Activated CD4-positive, alpha-beta memory T cell treated with anti-CD3 and anti-CD28 coated beads for 36 hours (primary cell): Measurements from ENCODE around the gene NDRG4. TPM values are rescaled to one million over a fixed set of nuclear protein-coding genes. Genes with fewer than 3 reads are reported as not detected.

ENCODE experiments used
- CTCF ChIA-PET: fragments of 350-600 bp; sonication (Branson Sonifier 250); formaldehyde crosslinking; loops from one replicate; lab custom pipeline; 2021; ENCODE audit warnings: antibody characterized with exemption, inconsistent platforms; lab: Charles Lee
- POLR2A ChIA-PET: fragments of 350-600 bp; sonication (Branson Sonifier 250); formaldehyde crosslinking; loops from one replicate; lab custom pipeline; 2021; ENCODE audit warnings: antibody characterized with exemption; lab: Charles Lee
- DNase-seq: peaks from one replicate; pipeline ENCODE4 v3.0.0-alpha.2; 2020
- H3K27ac Mint-ChIP-seq: one replicate; pipeline ENCODE4 v1.8.0; 2021; ENCODE audit warnings: mixed read lengths
- H3K27me3 Mint-ChIP-seq: one replicate; pipeline ENCODE4 v1.8.0; 2021; ENCODE audit warnings: mixed read lengths
- H3K36me3 Mint-ChIP-seq: one replicate; pipeline ENCODE4 v1.8.0; 2021; ENCODE audit warnings: mixed read lengths
- H3K4me1 Mint-ChIP-seq: one replicate; pipeline ENCODE4 v1.8.0; 2021; ENCODE audit warnings: low read depth, mixed read lengths
- H3K4me3 Mint-ChIP-seq: one replicate; pipeline ENCODE4 v1.8.0; 2021; ENCODE audit warnings: mild to moderate bottlenecking, mixed read lengths
- H3K9me3 Mint-ChIP-seq: one replicate; pipeline ENCODE4 v1.8.0; 2021; ENCODE audit warnings: mixed read lengths
- intact Hi-C: fragments of 100-400 bp; cut with micrococcal nuclease; formaldehyde crosslinking; loops from one replicate; pipeline ENCODE4 v1.15.1; 2023
- total RNA-seq, 2 experiments: library from RNA; stranded (reverse); gene quantifications; one replicate each; pipeline ENCODE4 v1.2.3, GENCODE V29; 2021

The NDRG4 gene
- total RNA-seq, 2 experiments from 2014 or later = 1.3 to 1.6 TPM

GRCh38 chr16:58471209-58471975 lies 28.6 kb upstream of the NDRG4 start:
- no peaks in the 10 kb centered on the region for H3K36me3 Mint-ChIP-seq
- intact Hi-C loops = no loop called here
- CTCF ChIA-PET = interaction anchor here (2.1 to 2.5 kb wide), 2 partner anchors 16 to 134 kb away, joined by 5 to 7 read pairs; no protein-coding TSS in a partner anchor
- H3K4me3 Mint-ChIP-seq = no peak overlapping the region
- no peak for DNase-seq
- H3K4me1 Mint-ChIP-seq = no peaks in the 10 kb centered on the region
- no peak overlapping the region for H3K27ac Mint-ChIP-seq
- peaks cover 30% of the 10 kb centered on the region for H3K27me3 Mint-ChIP-seq
- no peaks in the 10 kb centered on the region for H3K9me3 Mint-ChIP-seq
- POLR2A ChIA-PET = no interaction called here

DNA sequence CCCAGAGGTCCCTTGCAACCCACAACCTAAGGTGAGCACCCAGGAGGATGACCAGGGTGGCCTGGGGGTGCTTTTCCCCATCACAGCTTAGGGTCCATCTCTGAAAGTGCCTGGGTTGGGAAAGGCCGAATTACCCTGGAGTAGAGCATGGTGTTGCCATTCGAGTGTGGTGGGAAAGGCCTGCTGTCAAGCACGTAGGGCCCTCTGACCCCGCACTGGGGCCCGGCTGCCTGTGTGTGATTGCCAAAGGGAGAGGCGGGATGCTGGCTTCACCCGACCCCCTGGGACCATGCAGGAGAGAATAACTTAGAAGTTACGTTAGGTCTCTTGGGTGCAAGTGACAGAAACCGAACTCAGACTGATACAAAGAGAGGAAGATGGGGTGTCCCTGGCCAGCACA lies 27.7 kb upstream of the NDRG4 start:
- intact Hi-C loops = no loop called here
- Mint-ChIP-seq H3K27me3 (peaks cover 24% of the 10 kb centered on the region), H3K4me3 (no peak overlapping the region), H3K4me1 (no peaks in the 10 kb centered on the region), H3K9me3 (no peaks in the 10 kb centered on the region), H3K36me3 (no peaks in the 10 kb centered on the region), H3K27ac (no peak overlapping the region)
- POLR2A ChIA-PET = no interaction called here
- CTCF ChIA-PET = interaction anchor here (2.5 kb wide), 1 partner anchor 135 kb away, joined by 7 read pairs; no protein-coding TSS in a partner anchor
- DNase-seq = no peak

DNA sequence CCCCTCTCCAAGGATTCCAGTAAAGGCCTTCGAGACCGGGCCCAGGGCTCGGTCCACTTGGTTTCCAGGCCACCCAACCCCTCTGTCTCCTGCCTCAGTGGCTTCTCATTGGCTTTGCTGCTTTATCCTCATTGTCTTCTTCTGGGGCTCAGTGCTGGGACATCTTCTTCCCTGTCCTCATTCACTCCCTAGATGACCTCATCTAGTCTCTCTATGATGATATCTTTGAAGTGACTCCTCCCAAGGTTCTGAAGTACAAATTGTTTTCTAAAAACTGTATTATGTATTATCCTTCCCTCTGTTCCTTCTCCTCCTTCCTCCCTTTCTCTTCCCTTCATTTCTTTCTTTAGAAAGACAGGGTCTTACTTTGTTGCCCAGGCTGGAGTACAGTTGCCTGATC lies 27.1 kb upstream of the NDRG4 start:
- no peak overlapping the region for H3K4me3 Mint-ChIP-seq
- no peak overlapping the region for H3K27ac Mint-ChIP-seq
- no peak for DNase-seq
- no peaks in the 10 kb centered on the region for H3K36me3 Mint-ChIP-seq
- no peaks in the 10 kb centered on the region for H3K9me3 Mint-ChIP-seq
- H3K27me3 Mint-ChIP-seq = peaks cover 19% of the 10 kb centered on the region
- CTCF ChIA-PET = interaction anchor here (1.3 to 1.9 kb wide), 2 partner anchors 15 to 137 kb away, joined by 4 to 10 read pairs; no protein-coding TSS in a partner anchor
- POLR2A ChIA-PET = interaction anchor here (1.2 kb wide), 1 partner anchor 13 kb away, joined by 5 read pairs; no protein-coding TSS in a partner anchor
- H3K4me1 Mint-ChIP-seq = no peaks in the 10 kb centered on the region
- intact Hi-C loops = no loop called here

- DNase-seq = no peak
- Mint-ChIP-seq H3K27ac (no peak overlapping the region), H3K4me1 (no peaks in the 10 kb centered on the region), H3K27me3 (peaks cover 7% of the 10 kb centered on the region), H3K36me3 (no peaks in the 10 kb centered on the region), H3K4me3 (no peak overlapping the region), H3K9me3 (no peaks in the 10 kb centered on the region)
- ChIA-PET POLR2A (no interaction called here), CTCF (interaction anchor here (1.0 to 2.9 kb wide), 3 partner anchors 10 to 138 kb away, joined by 3 to 14 read pairs (median 10); no protein-coding TSS in a partner anchor)
- intact Hi-C loops = no loop called here
Measured at GRCh38 chr16:58474296-58474695, 25.6 kb upstream of the NDRG4 start.

DNA sequence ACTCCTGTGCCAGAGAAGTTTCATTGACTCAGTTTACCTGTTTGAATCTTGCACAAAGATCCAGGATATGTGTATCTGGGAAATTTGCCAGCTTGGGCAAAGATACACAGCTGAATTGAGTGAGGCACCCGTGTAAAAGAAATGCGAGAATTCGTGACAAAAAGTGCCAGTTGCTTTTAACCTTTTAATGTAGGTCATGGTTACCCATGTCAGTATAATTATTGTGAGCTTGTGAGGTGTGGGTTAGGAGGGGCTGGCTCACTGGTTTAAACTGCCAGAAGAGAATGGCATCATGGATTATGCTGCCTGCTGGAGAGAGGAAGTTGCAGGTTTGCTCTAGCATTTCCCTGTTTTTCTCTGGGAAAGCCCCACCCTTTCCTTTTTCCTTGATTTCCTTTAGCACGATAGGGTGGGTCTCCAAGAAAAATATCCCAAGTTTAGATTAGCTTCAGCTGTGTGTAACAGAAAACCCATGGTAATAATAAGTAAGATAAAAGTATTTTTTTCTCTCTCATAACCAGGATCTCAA lies 24.8 kb upstream of the NDRG4 start:
- Mint-ChIP-seq H3K4me3 (no peak overlapping the region), H3K9me3 (no peaks in the 10 kb centered on the region), H3K27me3 (peaks cover 5% of the 10 kb centered on the region), H3K36me3 (no peaks in the 10 kb centered on the region), H3K27ac (no peak overlapping the region), H3K4me1 (no peaks in the 10 kb centered on the region)
- CTCF ChIA-PET = interaction anchor here (1.0 to 2.9 kb wide), 3 partner anchors 11 to 138 kb away, joined by 3 to 14 read pairs (median 3); no protein-coding TSS in a partner anchor
- no peak for DNase-seq
- intact Hi-C loops = no loop called here
- POLR2A ChIA-PET = no interaction called here

GRCh38 chr16:58476791-58477190 lies 23.2 kb upstream of the NDRG4 start:
- ChIA-PET POLR2A (no interaction called here), CTCF (interaction anchor here (2.9 kb wide), 1 partner anchor 10 kb away, joined by 14 read pairs; no protein-coding TSS in a partner anchor)
- Mint-ChIP-seq H3K36me3 (no peaks in the 10 kb centered on the region), H3K4me1 (no peaks in the 10 kb centered on the region), H3K27me3 (no peaks in the 10 kb centered on the region), H3K27ac (no peak overlapping the region), H3K9me3 (no peaks in the 10 kb centered on the region), H3K4me3 (no peak overlapping the region)
- intact Hi-C loops = no loop called here
- DNase-seq = no peak

GRCh38 chr16:58478427-58478826 lies 21.5 kb upstream of the NDRG4 start:
- no peaks in the 10 kb centered on the region for H3K36me3 Mint-ChIP-seq
- CTCF ChIA-PET = interaction anchor here (1.2 kb wide), 1 partner anchor 11 kb away, joined by 3 read pairs; no protein-coding TSS in a partner anchor
- H3K4me1 Mint-ChIP-seq = no peaks in the 10 kb centered on the region
- no peaks in the 10 kb centered on the region for H3K9me3 Mint-ChIP-seq
- H3K27me3 Mint-ChIP-seq = peaks cover 1% of the 10 kb centered on the region
- DNase-seq = no peak
- no peak overlapping the region for H3K4me3 Mint-ChIP-seq
- POLR2A ChIA-PET = no interaction called here
- H3K27ac Mint-ChIP-seq = no peak overlapping the region
- intact Hi-C loops = no loop called here

- no peaks in the 10 kb centered on the region for H3K9me3 Mint-ChIP-seq
- no peaks in the 10 kb centered on the region for H3K4me1 Mint-ChIP-seq
- intact Hi-C loops = loop anchor here (10.0 kb wide), 1 partner anchor 457 kb away; the partner anchor contains the start of gene MMP15
- ChIA-PET POLR2A (no interaction called here), CTCF (interaction anchor here (1.0 kb wide), 1 partner anchor 145 kb away, joined by 5 read pairs; no protein-coding TSS in a partner anchor)
- no peaks in the 10 kb centered on the region for H3K36me3 Mint-ChIP-seq
- peaks cover 2% of the 10 kb centered on the region for H3K27me3 Mint-ChIP-seq
- no peak overlapping the region for H3K27ac Mint-ChIP-seq
- no peak for DNase-seq
- H3K4me3 Mint-ChIP-seq = no peak overlapping the region
Measured at GRCh38 chr16:58481226-58481869, 18.6 kb upstream of the NDRG4 start.

- Mint-ChIP-seq H3K27me3 (peaks cover 2% of the 10 kb centered on the region), H3K36me3 (no peaks in the 10 kb centered on the region), H3K4me1 (no peaks in the 10 kb centered on the region), H3K4me3 (no peak overlapping the region), H3K9me3 (no peaks in the 10 kb centered on the region), H3K27ac (no peak overlapping the region)
- DNase-seq = no peak
- ChIA-PET POLR2A (no interaction called here), CTCF (no interaction called here)
- intact Hi-C loops = loop anchor here (10.0 kb wide), 1 partner anchor 457 kb away; the partner anchor contains the start of gene MMP15
Measured at GRCh38 chr16:58481931-58482330, 18.0 kb upstream of the NDRG4 start.

DNA sequence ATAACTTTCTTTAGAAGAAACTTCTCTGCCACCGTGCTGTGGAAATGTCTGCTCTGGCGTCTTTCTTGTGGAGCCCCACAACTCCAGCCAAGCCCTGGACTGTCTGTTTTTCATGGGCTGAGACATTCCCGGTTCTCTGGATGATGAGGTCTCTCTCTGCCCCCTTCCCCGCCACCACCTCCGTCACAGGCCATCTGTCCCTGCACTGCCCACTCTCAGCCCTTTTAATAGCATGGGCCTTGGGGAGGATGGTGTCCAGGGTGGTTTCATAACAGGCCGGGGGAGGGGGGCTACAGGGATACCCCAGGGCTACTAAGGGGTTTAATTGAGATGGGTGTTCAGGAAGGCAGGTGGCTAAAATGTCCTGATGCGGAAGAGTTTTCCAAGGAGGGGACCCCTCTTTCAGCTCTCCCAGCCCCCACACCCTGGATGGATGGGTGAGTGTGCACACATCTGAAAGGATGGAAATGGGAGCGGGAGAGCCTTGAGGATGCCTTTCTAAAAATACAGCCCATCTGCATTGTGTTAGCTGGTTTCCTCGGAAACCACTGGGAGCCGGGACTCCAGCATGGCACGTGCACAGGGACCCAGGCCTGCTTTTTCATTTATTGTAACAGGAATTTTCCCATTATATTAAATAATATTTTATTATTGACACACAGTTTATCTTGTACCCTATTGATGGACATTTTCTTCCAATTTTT lies 14.6 kb upstream of the NDRG4 start:
- ChIA-PET CTCF (interaction anchor here (1.0 to 10.9 kb wide), 5 partner anchors 8 to 149 kb away, joined by 3 to 286 read pairs (median 5); no protein-coding TSS in a partner anchor), POLR2A (interaction anchor here (0.9 kb wide), 1 partner anchor 12 kb away, joined by 5 read pairs; no protein-coding TSS in a partner anchor)
- intact Hi-C loops = loop anchor here (10.0 kb wide), 1 partner anchor 461 kb away; the partner anchor contains the start of gene MMP15
- Mint-ChIP-seq H3K4me3 (no peak overlapping the region), H3K27me3 (peaks cover 2% of the 10 kb centered on the region), H3K9me3 (no peaks in the 10 kb centered on the region), H3K27ac (no peak overlapping the region), H3K4me1 (no peaks in the 10 kb centered on the region), H3K36me3 (no peaks in the 10 kb centered on the region)
- DNase-seq = no peak
